ENCODE measurements around the gene PRDM1. TPM values are rescaled to one million over a fixed set of nuclear protein-coding genes. Genes with fewer than 3 reads are reported as not detected.

The PRDM1 gene
- total and polyA plus RNA-seq, 4 donors, result 1.3 to 6.6 (median 2.0) TPM

DNA sequence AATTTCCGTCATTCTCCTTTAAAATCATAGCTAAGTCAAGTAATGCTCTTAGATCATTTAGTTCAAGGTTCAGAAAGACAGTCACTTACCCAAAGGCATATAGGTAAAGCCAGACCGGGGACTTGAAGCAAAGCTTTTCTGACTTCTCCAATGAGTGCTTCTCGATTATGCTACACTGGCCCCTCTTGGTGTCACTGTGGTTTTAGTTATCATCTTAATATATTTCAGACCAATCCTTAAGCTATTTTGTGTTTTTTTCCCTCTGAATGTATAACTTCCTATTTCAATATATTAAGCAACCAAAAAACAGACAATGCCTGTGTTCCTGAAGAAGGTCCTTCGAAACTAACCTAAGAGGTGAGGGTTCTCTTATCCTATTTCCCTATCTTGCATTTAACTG, 3.9 kb downstream of the PRDM1 start:
- peaks cover 21% of the 10 kb centered on the region for H3K27me3 ChIP-seq (ENCODE audit: control insufficient read depth, insufficient read depth, low read length)

DNA sequence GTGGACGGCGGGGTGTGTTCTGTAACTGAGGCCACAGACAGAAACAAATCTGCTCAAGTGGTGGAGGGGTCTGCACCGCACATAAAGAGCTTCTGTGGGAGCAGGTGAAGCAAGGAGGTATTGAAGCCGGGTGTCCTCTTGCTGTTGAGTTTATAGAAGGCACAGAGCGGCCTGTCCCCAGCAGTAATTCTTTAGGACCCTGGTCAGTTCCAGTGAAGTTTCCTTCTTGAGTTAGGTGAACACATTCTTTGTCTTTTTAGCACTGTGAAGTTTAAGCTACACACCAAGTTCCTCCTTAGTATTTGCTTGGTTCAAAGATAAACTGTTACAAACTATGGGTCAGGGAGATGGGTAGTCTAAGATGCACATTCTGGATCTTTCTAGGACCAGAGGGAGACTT, 6.1 kb downstream of the PRDM1 start:
- no peaks in the 10 kb centered on the region for H3K36me3 ChIP-seq (ENCODE audit: control insufficient read depth, insufficient read depth, low read length)
- 83% methylated on average over 5 of the region's 5 CpGs for WGBS (ENCODE audit: insufficient coverage)
- H3K27me3 ChIP-seq (ENCODE audit: control insufficient read depth, insufficient read depth, low read length), result peaks cover 6% of the 10 kb centered on the region
- H3K4me3 ChIP-seq (ENCODE audit: low read depth, low read length), result no peak overlapping the region
- no peaks in the 10 kb centered on the region for H3K9me3 ChIP-seq (ENCODE audit: control insufficient read depth, insufficient read depth, low read length)
- H3K4me1 ChIP-seq (ENCODE audit: control insufficient read depth, insufficient read depth, low read length), result peaks cover 4% of the 10 kb centered on the region
- DNase-seq (ENCODE audit: low read depth in 4 of 6, low spot score in 6 of 6), result no peak
- no peak overlapping the region for H3K27ac ChIP-seq (ENCODE audit: low read depth, low read length)

More for the DNA sequence above, 3.9 kb downstream of the PRDM1 start:
- Histone ChIP-seq H3K4me3 (ENCODE audit: low read depth, low read length) (no peak overlapping the region), H3K9me3 (ENCODE audit: control insufficient read depth, insufficient read depth, low read length) (no peaks in the 10 kb centered on the region), H3K4me1 (ENCODE audit: control insufficient read depth, insufficient read depth, low read length) (peaks cover 16% of the 10 kb centered on the region), H3K27ac (ENCODE audit: low read depth, low read length) (no peak overlapping the region), H3K36me3 (ENCODE audit: control insufficient read depth, insufficient read depth, low read length) (no peaks in the 10 kb centered on the region)
- no peak for DNase-seq (ENCODE audit: low read depth in 4 of 6, low spot score in 6 of 6)
- 94% methylated on average over 3 of the region's 4 CpGs for WGBS (ENCODE audit: insufficient coverage)

DNA sequence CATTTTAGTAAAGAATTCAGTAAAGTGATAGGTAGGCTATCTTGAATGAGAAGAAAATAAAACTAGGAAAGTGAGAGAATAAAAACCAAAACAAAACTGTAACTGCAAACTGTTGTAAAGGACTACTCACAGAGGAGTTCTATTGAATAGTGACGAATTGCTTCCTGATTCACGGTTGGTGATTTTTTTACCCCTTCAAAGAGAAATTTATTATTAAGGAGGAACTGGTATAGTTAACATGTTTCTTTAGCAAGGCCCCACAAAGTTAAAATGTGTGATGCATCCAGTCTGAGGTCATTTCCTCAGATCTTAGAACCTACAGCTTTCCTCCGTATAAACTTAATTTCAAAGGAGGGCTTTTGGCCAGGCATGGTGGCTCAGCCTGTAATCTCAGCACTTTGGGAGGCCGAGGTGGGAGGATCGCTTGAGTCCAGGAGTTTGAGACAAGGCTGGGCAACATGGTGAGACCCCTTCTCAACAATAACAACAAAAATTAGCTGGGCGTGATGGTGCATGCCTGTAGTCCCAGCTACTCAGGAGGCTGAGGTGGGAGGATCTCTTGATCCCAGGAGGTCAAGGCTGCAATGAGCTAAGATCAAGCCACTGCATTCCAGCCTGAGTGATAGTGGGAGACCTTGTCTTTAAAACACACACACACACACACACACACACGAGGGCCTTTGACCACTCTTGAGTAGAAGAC, 8.3 kb downstream of the PRDM1 start:
- peaks cover 14% of the 10 kb centered on the region for H3K27me3 ChIP-seq (ENCODE audit: control insufficient read depth, insufficient read depth, low read length)
- H3K4me1 ChIP-seq (ENCODE audit: control insufficient read depth, insufficient read depth, low read length), result no peaks in the 10 kb centered on the region
- 93% methylated on average over 3 of the region's 7 CpGs for WGBS (ENCODE audit: insufficient coverage)
- no peaks in the 10 kb centered on the region for H3K9me3 ChIP-seq (ENCODE audit: control insufficient read depth, insufficient read depth, low read length)
- DNase-seq (ENCODE audit: low read depth in 4 of 6, low spot score in 6 of 6), result no peak
- H3K36me3 ChIP-seq (ENCODE audit: control insufficient read depth, insufficient read depth, low read length), result no peaks in the 10 kb centered on the region
- H3K4me3 ChIP-seq (ENCODE audit: low read depth, low read length), result no peak overlapping the region
- no peak overlapping the region for H3K27ac ChIP-seq (ENCODE audit: low read depth, low read length)

DNA sequence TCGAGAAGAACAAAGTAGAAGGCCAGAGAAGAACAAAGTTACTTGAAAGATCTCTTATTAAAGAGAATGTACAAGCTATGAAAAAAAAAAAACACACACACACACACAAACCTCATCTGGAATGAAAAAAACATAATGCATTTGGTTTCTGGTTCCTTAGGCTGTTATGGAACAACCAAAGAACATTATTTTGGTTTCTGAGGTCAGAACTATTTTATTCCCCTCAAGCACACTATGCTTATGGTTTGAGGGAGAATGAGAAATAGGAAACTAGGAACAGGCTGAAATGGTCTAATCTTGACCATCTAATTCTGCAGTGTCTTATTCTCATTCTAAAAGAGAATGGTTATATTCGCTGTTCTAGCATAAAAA, 8.8 kb downstream of the PRDM1 start:
- no peak overlapping the region for H3K27ac ChIP-seq (ENCODE audit: low read depth, low read length)
- no peaks in the 10 kb centered on the region for H3K4me1 ChIP-seq (ENCODE audit: control insufficient read depth, insufficient read depth, low read length)
- no peaks in the 10 kb centered on the region for H3K36me3 ChIP-seq (ENCODE audit: control insufficient read depth, insufficient read depth, low read length)
- DNase-seq (ENCODE audit: low read depth in 4 of 6, low spot score in 6 of 6), result no peak
- no peaks in the 10 kb centered on the region for H3K9me3 ChIP-seq (ENCODE audit: control insufficient read depth, insufficient read depth, low read length)
- no CpG with 5 or more reads among the region's 2 CpGs for WGBS (ENCODE audit: insufficient coverage)
- no peak overlapping the region for H3K4me3 ChIP-seq (ENCODE audit: low read depth, low read length)
- peaks cover 14% of the 10 kb centered on the region for H3K27me3 ChIP-seq (ENCODE audit: control insufficient read depth, insufficient read depth, low read length)

DNA sequence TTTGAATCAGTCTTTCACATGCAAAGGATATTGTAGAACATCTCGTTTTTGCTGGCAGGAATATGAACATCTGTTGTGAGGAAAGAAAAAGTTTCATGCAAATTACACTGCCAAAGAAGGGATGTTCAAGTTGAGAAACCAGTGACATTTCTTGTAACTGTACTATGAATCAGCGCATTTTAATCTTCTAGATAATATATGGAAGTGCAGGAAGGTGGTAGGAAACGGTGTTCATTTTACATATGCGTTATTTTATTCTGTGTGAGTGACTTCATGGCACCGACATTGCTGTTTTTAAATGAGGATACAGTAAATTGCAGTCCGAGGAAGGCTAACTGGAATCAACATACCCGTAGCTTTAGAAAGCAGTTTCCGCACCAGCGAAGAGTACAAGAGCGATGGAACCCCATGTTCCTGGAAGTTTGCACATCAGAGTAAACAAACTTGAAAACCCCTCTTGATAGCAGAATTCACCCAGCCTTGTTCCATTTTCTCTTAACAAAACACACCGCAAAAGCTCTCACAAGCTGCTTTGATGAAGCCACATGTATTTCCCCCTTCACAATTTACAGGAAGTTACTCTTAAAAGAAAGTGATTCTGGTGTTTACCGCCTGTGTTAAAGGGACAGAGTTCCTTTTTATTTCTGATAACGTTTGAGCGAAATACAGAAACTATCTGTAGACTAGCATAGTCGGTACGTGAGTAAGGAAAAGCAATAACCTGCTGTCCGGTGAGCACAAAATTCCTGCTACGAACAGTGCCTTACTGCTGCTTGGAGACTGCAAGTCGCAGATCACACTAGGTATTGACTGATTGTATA, 11.5 kb downstream of the PRDM1 start:
- Histone ChIP-seq H3K4me3 (ENCODE audit: low read depth, low read length) (peak overlapping the region; percentile 45), H3K27me3 (ENCODE audit: control insufficient read depth, insufficient read depth, low read length) (peaks cover 14% of the 10 kb centered on the region), H3K27ac (ENCODE audit: low read depth, low read length) (peak overlapping the region; percentile 22), H3K36me3 (ENCODE audit: control insufficient read depth, insufficient read depth, low read length) (no peaks in the 10 kb centered on the region), H3K9me3 (ENCODE audit: control insufficient read depth, insufficient read depth, low read length) (no peaks in the 10 kb centered on the region), H3K4me1 (ENCODE audit: control insufficient read depth, insufficient read depth, low read length) (no peaks in the 10 kb centered on the region)
- DNase-seq (ENCODE audit: low read depth in 4 of 6, low spot score in 6 of 6), result peak in 1 of 6 donors; percentile 35
- WGBS (ENCODE audit: insufficient coverage), result 31% methylated on average over 16 of the region's 19 CpGs

DNA sequence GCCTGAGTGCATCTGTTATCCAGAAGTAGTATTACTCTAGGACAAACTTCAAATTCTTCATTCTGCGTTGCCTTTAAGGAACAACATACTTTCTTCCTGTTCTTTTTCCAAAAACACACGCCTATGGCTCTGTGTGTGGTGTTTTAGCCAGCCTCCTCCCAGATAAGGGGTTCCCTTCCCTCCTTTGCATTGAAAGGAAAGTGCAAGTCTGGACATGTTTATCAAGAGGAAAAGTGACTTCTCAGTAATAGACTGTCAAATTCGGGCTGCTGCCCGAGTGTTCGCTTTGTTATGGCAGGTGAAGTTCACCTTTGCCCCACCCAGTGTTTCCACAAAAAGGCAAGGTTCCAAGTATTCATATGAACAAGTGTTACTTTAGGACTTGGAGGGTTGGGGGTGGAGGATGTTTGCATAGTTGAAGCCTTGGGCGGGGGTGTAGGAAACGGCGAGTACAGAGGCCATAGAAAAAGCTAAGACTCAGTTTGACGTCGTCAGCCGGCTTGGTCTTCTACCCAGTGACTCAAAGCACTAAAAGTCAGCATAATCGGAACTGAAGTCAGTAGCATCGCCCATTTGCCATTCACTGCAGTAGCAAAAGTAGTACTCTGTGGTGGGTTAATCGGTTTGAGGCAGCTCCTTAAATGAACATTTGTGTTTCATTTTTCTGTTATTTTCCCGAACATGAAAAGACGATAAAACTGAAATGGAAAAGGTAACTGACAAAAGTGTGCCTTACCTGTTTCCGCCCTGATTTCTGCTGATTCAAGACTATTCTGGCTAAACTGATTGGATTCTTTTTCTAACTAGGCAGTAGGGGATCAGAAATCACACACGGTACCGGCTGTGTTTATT, 12.5 kb downstream of the PRDM1 start:
- Histone ChIP-seq H3K27me3 (ENCODE audit: control insufficient read depth, insufficient read depth, low read length) (peaks cover 14% of the 10 kb centered on the region), H3K9me3 (ENCODE audit: control insufficient read depth, insufficient read depth, low read length) (no peaks in the 10 kb centered on the region), H3K4me1 (ENCODE audit: control insufficient read depth, insufficient read depth, low read length) (no peaks in the 10 kb centered on the region), H3K27ac (ENCODE audit: low read depth, low read length) (peak overlapping the region; percentile 22), H3K4me3 (ENCODE audit: low read depth, low read length) (peak overlapping the region; percentile 45), H3K36me3 (ENCODE audit: control insufficient read depth, insufficient read depth, low read length) (no peaks in the 10 kb centered on the region)
- 49% methylated on average over 14 of the region's 19 CpGs for WGBS (ENCODE audit: insufficient coverage)
- no peak for DNase-seq (ENCODE audit: low read depth in 4 of 6, low spot score in 6 of 6)

DNA sequence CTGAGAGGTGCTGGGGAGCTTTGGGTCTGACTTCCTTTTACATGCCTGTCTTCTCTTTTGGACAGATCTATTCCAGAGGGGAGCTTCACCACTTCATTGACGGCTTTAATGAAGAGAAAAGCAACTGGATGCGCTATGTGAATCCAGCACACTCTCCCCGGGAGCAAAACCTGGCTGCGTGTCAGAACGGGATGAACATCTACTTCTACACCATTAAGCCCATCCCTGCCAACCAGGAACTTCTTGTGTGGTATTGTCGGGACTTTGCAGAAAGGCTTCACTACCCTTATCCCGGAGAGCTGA, 13.1 kb downstream of the PRDM1 start:
- Histone ChIP-seq H3K27ac (ENCODE audit: low read depth, low read length) (no peak overlapping the region), H3K36me3 (ENCODE audit: control insufficient read depth, insufficient read depth, low read length) (no peaks in the 10 kb centered on the region), H3K4me3 (ENCODE audit: low read depth, low read length) (no peak overlapping the region), H3K4me1 (ENCODE audit: control insufficient read depth, insufficient read depth, low read length) (no peaks in the 10 kb centered on the region), H3K9me3 (ENCODE audit: control insufficient read depth, insufficient read depth, low read length) (no peaks in the 10 kb centered on the region), H3K27me3 (ENCODE audit: control insufficient read depth, insufficient read depth, low read length) (peaks cover 14% of the 10 kb centered on the region)
- peak in 1 of 6 donors; percentile 59 for DNase-seq (ENCODE audit: low read depth in 4 of 6, low spot score in 6 of 6)
- 78% methylated on average over 2 of the region's 7 CpGs for WGBS (ENCODE audit: insufficient coverage)

DNA sequence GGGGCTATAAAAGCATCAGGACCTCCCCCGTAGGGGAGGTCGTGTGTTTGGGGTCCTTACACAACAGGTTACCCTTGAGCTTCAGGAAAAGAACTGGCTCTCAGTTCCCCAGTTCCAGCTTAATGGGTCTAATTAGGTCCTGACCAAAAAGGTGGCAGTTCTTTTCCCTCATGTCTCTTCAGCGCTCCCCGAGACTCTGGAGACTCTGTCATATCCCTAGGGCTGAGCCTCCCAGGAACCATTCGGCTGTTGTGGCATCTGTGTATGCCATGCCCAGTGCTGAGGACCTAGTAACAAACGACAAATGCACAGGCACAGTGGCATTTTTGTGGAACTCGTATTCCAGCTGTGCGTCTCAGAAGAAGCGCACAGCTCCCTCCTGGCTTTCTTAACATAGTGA, 14.6 kb downstream of the PRDM1 start:
- WGBS (ENCODE audit: insufficient coverage), result 88% methylated on average over 6 of the region's 9 CpGs

DNA sequence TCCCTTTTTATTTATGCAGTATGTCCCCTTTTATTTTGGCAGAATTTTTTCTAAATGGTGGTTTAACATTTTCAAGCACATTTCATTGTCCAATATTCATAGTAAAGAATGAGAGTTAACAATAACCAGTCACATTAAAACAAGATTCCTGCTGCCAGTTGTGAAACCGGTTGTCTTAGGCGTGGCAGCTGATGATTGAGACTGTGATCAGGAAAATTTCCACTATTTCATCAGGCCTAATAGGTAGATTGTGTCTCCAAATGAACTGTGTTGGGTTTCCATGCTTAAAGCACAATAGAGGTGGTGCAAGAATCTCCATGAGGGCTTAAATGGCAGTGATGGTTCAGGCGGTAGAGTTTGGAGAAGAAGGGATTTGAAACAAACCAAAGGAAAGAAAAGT, 15.3 kb downstream of the PRDM1 start:
- Histone ChIP-seq H3K9me3 (ENCODE audit: control insufficient read depth, insufficient read depth, low read length) (no peaks in the 10 kb centered on the region), H3K36me3 (ENCODE audit: control insufficient read depth, insufficient read depth, low read length) (peaks cover 5% of the 10 kb centered on the region), H3K4me1 (ENCODE audit: control insufficient read depth, insufficient read depth, low read length) (no peaks in the 10 kb centered on the region), H3K27ac (ENCODE audit: low read depth, low read length) (no peak overlapping the region), H3K4me3 (ENCODE audit: low read depth, low read length) (no peak overlapping the region), H3K27me3 (ENCODE audit: control insufficient read depth, insufficient read depth, low read length) (peaks cover 14% of the 10 kb centered on the region)
- no peak for DNase-seq (ENCODE audit: low read depth in 4 of 6, low spot score in 6 of 6)
- no CpG with 5 or more reads among the region's 3 CpGs for WGBS (ENCODE audit: insufficient coverage)

More for the DNA sequence above, 14.6 kb downstream of the PRDM1 start:
- H3K27ac ChIP-seq (ENCODE audit: low read depth, low read length), result no peak overlapping the region
- H3K4me3 ChIP-seq (ENCODE audit: low read depth, low read length), result no peak overlapping the region
- H3K36me3 ChIP-seq (ENCODE audit: control insufficient read depth, insufficient read depth, low read length), result peaks cover 5% of the 10 kb centered on the region
- H3K4me1 ChIP-seq (ENCODE audit: control insufficient read depth, insufficient read depth, low read length), result no peaks in the 10 kb centered on the region
- H3K9me3 ChIP-seq (ENCODE audit: control insufficient read depth, insufficient read depth, low read length), result no peaks in the 10 kb centered on the region
- H3K27me3 ChIP-seq (ENCODE audit: control insufficient read depth, insufficient read depth, low read length), result peaks cover 14% of the 10 kb centered on the region
- DNase-seq (ENCODE audit: low read depth in 4 of 6, low spot score in 6 of 6), result no peak

Measured in spinal cord (tissue), 10 donors.